Stimulated activated CD4-positive, alpha-beta T cell treated with anti-CD3 and anti-CD28 coated beads, Interleukin-2, amount 100 ng/mL, for 24 hours (primary cell): ENCODE data around the gene PLXDC2.

ENCODE experiments used
- DNase-seq, 2 donors: peaks; one replicate each; pipeline ENCODE4 v3.0.0-alpha.2; 2020

The PLXDC2 gene

DNA sequence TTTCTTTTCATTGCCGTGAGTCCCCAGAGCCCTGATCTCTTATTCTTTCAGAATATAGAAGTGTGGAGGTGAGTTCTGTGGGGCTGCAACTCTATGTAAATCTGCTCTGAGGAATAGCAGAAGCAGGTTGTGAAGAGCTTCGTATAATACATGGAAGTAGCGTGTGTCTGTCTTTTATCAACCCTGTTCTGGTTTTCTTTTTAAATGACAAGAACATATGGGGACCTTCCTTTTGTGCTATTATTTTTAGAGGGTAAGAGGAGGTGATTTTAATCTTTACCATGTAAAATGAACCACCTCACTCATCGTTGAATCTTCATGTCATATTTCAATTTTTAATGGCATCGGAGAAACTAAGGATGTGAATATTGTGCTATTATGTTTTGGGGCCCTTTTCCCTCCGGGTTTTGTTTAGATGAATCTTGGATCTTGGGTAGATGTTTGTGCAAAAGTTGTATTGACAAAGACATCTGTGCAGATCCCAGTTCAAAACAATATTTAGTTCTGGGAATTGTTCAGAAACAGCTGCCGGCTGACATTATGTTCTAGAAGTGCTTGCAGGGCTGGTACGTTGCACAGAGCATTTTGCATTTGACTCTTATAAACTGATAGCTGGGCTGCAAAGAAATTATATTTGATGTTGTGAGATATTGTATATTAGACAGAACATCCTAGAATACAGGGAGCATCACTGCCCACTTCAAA lies 46.7 kb downstream of the PLXDC2 start:
- no peak for DNase-seq

DNA sequence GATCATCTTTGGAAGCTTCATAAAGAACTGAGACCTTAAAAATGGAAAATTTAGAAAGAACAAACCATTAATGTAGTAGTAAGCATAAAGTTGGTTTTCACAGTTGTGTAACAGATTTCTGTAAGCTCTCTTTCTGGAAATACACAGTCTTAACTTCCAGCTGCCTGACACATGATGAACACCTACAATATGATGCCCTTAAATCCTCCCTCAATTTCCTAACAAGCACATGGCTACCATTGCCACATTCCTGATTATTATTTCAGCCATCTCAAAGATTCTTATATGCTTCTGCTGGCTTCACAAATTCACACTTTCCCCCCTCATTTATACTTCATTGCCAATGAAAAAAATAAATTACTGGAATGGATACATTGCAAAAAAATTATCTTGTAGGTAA lies 49.4 kb downstream of the PLXDC2 start:
- DNase-seq: no peak

DNA sequence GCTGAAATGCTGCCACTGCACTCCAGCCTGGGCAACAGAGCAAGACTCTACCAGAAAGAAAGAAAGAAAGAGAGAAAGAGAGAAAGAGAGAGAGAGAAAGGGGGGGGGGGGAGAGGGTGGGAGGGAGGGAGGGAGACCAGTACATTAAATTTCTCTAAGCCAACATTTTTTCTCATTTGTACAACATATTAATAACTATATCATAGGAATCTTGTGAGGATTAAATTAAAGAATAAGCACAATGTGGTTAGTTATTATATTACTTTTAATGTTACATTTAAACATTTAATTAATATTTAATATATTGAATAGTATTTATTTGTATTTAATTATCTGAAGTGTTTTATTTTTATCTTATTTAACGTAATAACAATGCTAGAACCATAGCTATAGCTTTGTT lies 53.1 kb downstream of the PLXDC2 start:
- DNase-seq: no peak

DNA sequence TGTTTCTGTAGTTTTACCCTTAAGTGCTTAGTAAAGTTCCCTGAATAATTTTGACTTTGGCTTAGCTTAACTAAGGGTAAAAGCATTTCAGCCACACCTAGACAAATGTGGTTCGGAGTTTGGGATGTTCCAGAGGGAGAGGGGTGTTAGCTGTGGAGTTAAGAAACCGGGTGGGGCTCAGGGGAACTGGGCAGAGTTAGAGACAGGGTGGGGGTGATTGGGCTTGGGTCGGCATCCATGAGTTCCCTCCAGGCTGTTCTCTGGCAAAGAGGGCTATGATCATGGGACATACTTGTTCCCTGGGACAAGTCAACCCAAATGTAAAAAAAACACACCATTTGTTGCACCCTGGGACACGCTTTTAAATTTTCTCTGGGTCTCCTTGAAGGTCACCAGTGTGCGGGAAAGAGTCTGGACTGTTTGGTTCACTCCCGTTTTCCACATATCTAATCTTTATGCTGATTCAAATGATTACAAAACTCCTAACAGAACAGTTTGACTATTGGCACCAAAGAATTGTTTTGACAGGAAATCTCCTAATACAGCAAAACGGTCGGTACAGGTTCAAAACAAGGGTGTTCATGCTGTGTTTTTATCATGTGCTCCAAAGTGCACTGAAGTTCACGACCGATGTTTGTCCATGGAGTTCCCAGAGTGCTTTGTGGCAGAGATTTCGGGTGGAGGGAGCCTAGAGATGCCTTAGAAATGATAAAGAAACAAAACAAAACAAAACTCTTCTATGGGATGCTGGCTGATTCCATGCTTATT lies 56.5 kb downstream of the PLXDC2 start:
- DNase-seq: no peak

DNA sequence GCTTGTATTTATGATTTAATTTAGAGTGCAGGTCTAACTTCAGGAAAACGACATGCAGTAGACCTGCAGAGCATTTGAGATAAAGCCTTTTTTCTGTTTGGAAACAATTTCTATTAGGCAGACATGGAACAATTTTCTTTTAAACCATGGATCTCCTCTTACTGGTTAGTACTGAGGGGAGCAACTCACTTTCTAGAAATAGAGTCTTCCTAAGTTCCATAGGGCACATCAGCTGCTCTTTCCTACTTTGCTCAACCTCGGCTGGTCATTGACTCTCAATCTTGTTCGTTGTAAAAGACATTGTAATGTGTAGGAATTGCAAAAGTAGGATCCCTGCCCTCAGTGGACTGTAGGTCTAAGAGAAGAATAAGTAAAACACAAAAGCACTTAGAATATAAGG lies 58.0 kb downstream of the PLXDC2 start:
- DNase-seq: no peak

DNA sequence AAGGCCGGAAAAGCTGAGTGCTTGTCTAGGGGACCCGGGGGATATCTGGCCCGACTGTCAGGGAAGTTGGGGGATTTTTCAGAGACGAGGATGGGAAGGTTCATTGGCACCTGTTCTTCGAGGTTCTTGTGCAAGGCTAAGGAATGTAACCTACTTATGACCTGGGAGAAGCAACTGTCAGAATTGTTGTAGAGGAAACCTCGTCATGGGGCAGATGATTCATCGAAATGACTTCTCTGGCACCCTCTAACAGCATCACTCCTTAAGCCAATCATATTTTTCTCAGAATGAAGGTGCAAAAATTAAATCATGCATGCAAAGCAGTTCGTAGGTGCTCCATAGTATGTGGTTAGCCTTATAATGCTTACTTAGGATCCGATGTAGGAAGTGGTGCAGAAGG lies 58.6 kb downstream of the PLXDC2 start:
- DNase-seq: no peak

DNA sequence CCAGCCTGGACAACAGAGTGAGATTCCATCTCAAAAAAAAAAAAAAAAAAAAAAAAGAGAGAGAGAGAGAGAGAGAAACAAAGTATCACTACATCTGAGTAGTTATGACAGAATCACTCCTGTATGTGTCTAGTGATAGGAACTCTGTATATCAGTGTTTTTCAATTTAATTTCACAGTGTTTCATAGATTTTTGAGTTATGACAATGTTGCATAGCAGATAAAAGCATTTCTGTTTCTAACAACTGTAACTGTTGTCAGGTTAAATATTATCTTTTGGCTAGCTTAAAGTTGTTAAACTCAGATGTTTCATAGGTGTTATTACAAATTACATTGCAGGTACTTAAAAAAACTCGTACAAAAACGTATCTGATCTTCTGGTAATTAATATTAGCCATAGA lies 60.3 kb downstream of the PLXDC2 start:
- DNase-seq: no peak

DNA sequence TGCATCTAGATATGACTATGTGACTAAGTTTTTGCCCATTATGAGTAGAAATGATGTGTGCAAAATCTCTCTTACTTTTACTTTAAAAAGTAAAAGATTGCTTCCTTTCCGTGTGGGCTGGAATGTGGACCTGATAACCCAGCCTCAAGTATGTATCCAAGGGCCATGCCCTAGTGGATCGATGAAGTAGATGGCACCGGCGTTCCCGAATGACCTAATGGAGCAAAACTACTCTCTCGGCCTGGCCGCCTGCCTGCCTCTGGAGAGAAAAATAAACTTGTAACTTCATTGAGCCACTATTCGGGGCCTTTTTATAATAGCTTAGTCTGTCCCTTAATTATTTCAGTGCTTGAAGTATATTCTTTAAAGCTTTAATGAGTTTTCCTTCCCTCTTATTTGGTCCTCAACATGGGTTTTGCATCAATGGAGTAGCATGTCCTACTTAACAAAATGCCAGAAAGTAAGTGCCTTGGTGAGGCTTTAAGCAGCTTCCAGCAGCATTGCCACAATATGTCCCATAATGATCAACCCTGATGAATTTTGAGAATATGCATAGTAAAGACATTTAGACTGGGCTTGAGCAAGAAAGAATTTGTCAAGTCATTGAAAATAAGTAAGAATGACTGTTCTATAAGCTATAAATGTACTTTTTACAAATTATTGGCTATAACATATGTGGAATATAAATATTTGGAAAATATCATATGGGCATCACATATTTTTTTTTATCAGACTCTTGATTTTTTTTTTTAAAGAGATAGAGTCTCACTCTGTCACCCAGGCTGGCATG lies 61.4 kb downstream of the PLXDC2 start:
- DNase-seq: no peak

DNA sequence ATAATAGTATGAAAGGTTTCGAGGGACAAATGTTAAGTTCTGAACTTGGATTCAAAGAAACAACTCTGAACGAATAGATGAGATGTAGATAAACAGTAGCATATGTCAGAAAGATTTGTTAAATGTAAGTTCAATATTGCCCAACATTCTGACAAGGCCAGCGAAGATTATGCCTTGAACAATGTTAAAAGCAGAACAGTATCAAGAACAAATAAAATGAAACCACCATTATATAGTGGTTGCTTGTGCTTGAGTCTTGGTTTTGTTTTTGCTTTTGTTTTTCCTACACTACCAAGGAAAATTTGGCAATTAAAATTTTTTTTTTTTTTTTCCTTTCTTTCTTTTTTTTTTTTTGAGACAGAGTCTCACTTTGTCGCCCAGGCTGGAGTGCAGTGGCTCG lies 66.4 kb downstream of the PLXDC2 start:
- DNase-seq: no peak

DNA sequence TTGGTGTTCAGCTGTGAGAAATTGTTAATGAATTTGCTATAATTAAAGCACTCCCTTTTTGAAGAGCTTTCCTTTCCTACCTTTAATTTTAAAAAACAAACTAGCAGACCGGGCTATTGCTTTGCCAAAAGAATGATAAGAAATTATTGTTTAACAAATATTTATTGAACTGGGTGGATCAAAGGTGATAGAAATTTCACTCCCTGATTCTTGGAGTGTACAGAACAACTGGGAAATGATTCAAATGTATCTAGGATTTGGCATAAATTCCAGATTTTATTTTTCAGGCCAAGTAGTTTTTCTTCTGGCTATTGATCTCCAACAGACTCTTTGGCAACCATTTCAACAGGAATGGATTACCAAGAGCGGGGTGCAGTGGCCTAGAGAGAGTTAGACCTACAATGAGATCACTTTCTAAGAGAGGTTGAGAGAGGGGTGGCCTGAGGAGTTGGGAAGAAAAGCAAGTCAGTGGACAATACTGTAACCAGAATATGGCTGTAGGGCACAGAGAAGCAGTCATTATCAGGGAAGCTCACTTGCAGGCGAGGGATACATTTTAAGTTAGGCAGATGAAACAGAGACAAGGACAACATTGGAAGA lies 71.9 kb downstream of the PLXDC2 start:
- DNase-seq: no peak

DNA sequence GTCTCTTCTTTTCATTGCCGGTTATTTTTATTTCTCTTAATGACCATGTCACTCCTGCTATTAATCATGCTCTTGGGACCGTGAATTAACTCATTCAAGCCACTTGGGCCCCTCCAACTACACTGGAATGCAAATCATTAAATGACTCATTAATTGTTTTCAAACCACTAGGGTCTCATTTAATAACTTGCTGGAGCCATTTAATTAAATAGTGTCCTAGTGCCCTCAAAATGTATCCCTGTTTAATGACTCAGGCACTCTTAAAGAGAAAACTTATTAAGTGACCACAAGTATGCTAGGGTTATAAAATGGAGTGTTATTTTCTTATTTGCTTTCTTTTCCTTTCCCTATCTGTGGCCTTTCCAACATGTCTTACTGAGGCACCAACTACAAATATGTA lies 73.0 kb downstream of the PLXDC2 start:
- DNase-seq: no peak

DNA sequence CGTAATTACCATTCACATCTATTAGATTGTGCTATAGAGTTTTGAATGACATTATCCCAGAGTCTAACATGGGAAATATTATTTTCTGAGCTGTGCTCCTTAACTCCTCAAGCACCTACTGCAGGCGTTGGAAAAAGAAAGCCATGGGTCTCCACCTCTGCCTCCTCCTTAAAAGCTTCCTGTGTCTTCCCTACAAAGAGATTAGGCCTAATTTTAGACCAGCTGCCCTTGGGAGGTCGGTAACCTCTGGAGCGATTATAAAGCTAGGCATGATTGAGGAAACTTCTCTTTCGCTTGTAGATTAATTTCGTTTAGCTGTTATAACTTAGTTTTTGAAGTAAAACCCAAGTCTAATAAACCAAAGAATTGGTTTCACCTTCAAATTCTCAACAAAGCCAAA lies 75.2 kb downstream of the PLXDC2 start:
- DNase-seq: no peak

DNA sequence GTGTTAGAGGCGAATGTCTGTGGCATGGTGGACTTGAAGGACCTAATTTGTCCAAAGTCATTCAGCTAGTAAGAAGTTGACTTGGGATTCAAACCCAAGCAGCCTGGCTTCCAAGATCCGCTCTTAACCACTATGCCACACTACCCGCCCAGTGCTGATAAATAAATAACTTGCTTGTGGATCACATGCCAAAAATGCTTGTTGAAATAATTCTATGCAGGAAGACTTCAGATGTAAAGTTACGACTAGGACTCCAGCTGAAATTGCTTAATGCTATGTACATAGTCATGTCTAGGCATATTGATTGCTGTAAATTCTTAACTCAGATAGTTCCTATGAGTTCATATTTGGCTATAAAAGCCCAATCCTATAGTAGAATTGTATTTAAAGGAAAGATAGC lies 76.0 kb downstream of the PLXDC2 start:
- DNase-seq: no peak

DNA sequence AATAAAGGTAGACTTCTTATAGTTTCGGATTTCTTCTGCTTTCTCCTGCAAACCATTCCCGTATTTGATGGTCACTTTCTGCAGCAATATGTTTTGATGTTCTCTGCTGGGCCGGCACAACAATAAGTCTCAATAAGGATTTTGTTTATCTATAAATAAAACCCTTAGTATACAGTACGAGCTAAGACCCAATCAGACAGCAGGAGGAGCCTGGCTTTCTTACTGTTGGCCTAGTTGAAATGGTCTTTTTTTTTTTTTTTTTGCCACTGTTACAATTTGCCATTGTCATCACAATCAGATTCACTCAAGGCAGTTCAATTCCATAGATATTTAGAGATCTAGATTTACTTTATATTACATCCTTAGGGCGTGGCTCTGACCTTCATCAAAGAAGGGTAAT lies 76.4 kb downstream of the PLXDC2 start:
- no peak for DNase-seq

DNA sequence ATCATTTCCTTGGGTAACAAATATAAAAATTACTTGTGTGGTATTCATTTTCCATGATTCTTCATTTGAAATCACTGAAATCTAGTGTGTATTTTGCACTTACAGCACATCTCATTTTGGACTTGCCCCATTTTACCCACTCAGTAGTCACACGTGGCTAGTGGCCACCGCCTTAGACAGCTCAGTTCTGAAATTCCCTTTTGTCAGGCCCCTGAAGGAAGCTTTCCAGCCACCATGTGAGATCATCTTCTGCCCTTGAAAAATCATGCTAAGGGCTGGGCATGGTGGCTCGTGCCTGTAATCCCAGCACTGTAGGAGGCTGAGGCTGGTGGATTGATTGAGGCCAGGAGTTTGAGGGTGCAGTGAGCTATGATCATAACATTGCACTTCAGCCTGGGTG lies 79.3 kb downstream of the PLXDC2 start:
- no peak for DNase-seq

DNA sequence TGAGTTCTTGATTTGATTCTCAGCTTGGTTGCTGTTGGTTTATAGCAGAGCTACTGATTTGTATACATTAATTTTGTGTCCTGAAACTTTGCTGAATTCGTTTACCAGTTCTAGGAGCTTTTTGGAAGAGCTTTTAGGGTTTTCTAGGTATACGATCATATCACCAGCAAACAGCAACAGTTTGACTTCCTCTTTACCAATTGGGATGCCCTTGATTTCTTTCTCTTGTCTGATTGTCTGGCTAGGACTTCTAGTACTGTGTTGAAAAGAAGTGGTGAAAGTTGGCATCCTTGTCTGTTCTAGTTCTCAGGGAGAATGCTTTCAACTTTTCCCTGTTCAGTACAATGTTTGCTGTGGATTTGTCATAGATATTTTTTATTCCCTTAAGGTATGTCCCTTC lies 86.2 kb downstream of the PLXDC2 start:
- DNase-seq: no peak

DNA sequence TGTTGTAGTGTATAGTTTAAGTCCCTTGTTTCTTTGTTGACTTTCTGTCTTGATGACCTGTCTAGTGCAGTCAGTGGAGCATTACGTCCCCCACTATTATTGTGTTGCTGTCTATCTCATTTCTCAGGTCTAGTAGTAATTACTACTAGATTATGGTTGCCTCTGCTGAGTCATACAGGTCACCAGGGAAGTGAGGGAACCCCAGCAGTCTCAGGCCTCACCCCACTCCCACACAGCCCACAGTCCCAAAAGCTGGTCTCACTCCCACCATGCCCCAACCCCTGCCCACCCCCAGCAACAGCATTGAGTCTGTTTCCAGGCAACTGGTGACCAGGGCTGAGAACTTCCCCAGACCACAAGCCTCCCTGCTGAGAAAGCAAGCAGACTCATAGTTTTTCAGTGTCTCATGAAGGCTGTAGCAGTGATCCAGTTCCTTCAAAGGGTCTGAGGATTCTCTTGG lies 88.0 kb downstream of the PLXDC2 start:
- DNase-seq: no peak

DNA sequence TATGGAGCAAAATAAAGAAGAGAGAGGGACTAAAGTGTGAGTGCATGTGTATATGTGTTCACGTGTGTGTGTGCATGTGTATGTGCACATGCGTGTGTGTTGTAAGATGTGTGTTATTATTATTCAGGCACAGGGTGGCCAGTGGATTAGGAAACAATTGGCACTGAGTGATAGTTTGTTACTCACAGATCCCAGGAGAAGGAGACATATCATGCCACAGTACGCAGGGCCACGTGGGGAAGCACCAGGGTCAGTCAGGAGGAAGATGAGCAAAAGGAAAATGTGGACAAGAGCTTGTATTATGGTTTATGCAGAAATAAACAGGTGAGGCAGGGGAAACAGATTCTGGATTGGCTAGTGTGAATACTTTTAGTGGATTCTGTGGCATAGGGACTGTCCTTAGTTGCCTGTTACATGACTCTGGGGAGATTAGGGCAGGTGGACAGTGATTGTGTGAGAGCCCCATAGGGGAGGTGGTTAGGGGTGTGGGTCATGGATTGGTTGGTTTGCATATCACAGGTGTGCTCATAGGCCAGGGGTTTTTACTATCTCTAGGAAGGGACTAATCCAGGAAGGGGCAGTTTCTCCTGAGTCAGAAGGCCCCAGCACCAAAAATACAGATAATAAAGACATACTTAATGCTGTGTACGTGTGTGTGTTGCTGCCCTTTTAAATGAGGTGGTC lies 90.0 kb downstream of the PLXDC2 start:
- no peak for DNase-seq

DNA sequence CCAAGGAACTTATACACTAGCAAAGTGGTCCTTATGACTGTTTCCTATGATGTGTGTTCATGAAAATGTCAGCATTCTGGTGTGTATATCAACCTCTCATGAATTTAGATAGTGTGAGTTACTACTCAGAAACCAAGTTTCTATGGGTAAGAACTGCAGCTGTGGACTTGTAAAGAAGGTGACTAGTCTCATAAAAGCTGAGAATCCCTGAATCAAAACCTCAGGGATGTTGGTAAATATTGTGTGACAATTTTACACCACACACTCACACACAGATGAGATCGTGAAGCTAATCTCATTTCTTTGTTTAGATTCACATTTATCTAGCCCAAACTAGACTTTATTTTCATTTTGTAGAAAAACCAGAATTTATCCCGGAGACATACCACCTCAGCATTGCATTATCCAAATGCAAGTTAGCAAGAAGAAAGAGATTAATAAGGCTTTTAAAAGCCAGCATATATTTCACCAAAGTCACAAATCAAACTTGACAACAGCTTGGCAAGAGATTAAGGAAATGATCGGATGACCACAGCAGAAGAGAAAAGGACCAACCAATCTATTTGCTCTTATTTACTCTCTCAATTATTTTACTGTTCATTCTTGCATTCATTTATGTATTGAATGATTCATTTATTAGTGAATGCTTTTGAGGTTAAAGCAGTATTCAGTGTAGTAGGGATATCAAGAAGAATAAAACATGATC lies 92.9 kb downstream of the PLXDC2 start:
- DNase-seq: no peak

DNA sequence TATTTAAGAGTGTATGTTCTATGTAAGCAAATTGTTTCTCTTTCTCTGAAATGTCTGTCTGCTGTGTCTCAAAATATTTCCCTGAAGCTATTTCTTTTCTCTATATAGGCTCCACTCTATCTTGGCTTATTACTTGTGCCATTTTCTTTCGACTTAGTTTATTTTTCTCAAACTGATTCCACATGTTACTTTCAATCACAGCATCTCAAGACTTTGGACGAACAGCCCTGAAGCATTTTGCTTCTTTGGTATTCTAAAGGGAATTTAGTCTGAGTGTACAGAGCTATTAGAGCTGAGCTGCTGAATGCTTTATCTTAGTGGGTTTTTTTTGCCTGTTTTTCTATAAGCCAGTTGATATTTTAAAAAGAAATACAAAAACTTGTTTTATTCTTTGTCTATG lies 95.7 kb downstream of the PLXDC2 start:
- no peak for DNase-seq

DNA sequence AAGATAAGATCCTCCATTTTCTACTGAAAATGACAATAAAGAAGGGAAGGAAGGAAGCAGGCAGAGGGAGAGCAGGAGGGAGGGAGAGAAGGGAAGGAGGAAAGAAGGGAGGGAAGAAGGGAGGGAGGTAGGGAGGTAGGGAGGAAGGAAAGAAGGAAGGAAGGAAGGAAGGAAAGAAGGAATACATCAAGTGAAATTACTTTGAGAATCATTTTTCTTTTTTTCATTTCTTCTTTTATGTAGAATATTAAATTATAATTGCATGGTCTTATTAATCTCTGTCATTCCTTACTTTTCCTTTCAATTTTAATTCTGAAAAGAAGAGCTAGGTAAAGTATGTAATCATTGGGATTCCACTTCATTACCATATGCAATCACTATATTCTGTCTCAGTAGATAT lies 97.8 kb downstream of the PLXDC2 start:
- no peak for DNase-seq

DNA sequence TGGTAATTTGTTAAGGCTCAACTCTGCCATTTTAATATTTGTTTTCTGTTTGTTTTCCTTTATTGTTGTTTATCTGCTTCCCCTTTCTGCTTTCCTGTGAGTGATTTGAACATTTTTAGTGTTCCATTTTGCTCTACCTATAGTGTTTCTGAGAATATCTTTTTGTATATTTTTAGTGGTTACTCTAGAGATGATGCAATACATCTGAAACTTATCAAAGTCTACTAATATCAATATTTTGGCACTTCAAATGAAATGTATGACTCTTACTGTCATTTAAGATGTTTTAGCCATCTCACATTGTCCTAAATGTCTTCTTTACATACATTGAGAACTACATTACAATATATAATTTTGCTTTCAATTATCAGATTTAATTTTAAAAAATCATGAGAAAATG lies 98.9 kb downstream of the PLXDC2 start:
- DNase-seq: no peak
